HG02943 (cell line): ENCODE results near the gene SFRP4.
"Not testable (repeated sequence)": the region's sequence is repeated elsewhere in the genome, so short reads cannot be mapped to it uniquely, and the experiment has no call there.

Source experiments
- ATAC-seq: cut with Tn5 transposase; IDR thresholded peaks from one replicate; pipeline ENCODE4 v1.9.1; 2021; ENCODE audit warnings: mild to moderate bottlenecking, low read depth, moderate library complexity; ENCODE audit not compliant: unreplicated experiment

Gene SFRP4

DNA sequence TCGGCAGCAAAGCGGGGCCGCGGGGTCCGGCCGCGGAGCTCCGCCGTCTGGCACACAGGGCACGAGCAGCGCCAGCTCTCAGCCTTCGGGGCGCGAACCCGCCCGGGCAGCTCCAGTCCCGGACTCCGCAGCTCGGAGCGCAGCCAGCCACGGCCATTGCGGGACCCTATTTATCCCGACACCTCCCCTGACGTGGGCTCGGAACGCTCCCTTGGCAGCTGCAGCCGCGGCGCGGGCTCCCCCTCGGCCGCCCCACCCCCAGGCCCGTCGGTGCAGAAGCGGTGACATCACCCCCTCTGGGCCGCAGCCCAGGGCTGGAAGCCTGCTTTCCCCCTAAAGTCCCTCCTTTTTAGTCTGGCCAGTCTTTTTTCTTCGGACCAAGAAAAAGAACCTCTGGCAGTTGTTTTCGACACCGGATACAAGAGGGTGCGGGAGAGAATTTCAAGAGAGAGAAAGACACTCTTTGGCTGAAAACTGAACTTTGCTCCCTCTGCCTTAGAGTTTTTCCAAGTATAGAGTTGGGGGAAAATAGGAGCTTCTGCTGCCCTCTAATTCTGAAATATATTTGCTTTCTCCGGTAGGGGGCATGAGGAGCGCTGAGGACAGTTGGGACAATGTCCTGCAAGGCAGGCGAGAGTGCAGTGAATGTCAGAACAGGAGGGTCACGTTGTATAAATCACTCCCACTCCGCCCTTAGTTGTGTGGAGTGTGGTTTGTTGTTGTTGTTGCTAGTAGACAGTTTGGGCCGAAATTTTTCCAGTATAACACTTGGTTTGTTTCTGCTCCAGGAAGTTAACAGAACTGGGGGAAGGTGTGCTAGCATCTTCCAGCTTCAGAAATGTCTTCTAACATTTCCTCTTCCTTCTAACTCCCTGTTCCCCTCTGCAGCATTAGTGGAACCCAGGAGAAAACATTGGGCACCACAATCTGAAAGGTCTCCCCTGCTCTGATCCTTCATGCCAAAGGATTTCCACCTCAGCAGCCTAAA lies at the start of gene SFRP4:
Gene SFRP4 (minus strand): TSS at position 145 of the 988 bp plus-strand sequence. CDS start 280 bp downstream, outside the sequence.
- ATAC-seq, result no peak

DNA sequence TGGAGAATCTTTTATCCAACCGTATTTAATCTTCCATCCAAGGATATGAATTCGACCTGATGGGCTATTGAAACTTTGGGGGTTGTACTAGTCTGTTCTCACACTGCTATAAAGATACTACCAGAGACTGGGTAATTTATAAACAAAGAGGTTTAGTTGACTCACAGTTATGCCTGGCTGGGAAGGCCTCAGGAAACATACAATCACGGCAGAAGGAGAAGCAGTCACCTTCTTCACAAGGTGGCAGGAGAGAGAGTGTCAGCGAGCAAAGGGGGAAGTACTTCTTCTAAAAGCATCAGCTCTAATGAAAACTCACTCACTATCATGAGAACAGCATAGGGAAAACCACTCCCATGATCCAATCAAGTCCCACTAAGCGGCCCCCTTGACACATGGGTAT lies 47.6 kb upstream of the SFRP4 start:
- ATAC-seq, result no peak

DNA sequence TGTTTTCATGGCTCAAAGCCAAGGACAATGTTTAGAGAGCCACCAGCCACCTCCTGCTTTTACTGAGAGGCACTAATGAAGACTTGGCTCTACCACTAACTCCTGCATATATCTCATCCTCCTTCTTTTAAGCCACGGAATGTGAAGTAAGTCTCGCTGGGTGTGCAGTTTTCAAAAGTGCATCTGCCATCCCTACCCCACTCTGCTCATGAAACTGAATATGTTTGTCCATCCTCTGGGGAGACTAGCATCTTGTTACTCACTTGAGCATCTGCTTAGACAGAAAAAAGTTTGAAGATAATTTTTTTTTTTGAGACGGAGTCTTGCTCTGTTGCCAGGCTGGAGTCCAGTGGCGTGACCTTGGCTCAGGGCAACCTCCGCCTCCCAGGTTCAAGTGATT lies 44.6 kb upstream of the SFRP4 start:
- ATAC-seq, result no peak

DNA sequence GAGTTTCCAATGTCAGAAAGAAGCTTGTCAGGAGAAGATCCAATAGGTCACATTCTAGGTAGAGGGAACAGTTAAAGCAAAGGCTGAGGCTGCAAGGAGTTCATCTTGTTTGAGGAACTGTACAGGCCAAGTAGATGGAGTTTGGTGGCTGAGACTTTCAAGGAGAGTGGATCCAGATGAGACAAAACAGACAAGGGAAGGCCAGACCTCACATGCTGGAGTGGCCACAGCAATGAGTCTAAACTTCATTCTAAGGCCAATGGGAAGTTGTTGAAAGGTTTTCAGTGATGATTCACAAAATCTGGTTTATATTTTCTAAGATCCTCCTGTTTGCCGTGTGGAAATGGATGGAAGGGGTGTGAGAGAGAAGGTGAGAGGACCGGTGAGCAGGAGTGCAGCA lies 43.9 kb upstream of the SFRP4 start:
- no peak for ATAC-seq

DNA sequence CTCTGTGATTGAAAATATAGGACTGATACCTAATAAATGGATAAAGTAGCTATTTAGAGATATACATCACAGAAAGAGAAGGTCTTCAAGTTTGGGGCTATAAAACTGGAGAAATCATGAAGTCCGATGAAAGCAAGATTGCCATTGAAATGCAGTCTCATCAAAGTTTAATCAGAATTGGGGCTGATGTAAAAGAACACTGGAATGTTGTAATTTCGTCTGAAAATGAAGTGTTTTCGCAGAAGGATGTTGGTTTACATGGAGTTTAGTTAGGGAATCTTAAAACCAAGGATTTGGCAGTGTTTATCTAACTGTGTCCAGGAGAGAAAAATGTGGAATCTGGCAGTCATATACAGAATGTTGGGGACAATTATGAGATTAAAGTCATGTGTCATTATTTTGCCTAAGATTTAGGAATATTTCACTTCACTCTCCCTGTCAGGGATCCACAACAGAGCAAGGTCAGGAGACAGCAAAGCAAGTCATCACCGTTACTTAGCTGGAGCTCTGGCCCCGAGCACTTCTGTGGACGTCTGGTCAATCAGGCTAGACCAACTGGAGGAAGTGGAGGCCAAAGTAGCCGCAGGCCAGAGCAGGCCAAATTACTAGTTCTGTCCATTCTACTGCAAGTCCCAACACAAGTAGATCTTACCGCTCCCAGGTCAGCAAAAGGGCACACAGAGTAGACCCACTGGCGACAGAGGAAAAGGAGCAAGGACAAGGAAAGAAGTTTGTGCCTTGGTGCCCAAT lies 40.8 kb upstream of the SFRP4 start:
- no peak for ATAC-seq

DNA sequence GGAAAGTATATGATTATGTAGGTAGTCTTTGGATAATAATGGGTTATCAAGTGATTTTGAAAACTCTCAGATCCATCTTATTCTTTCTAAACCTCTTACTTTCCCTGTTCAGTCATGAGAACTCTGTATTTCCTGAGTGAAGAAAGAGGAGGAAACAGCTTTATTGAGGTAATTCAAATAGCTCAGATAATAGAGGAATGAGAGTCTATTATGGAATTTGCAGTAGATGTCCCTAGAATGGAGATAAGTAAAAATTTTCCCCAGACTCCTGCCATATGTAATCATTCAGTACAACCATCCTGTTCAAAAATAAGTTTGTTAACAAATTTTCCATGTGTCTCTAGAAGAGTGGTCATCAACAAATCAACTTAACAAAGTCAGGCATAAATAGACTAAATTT lies 40.2 kb upstream of the SFRP4 start:
- ATAC-seq, result no peak

DNA sequence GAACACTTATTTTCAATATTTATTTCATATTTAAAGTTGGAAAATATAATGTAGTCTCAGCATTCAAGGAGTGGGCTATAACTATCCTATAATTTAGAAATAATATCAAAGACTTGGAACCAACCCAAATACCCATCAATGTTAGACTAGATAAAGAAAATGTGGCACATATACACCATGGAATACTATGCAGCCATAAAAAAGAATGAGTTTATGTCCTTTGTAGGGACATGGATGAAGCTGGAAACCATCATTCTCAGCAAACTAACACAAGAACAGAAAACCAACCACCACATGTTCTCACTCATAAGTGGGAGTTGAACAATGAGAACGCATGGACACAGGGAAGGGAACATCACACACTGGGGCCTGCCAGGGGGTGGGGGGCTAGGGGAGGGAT lies 37.6 kb upstream of the SFRP4 start:
- not testable (repeated sequence) for ATAC-seq

DNA sequence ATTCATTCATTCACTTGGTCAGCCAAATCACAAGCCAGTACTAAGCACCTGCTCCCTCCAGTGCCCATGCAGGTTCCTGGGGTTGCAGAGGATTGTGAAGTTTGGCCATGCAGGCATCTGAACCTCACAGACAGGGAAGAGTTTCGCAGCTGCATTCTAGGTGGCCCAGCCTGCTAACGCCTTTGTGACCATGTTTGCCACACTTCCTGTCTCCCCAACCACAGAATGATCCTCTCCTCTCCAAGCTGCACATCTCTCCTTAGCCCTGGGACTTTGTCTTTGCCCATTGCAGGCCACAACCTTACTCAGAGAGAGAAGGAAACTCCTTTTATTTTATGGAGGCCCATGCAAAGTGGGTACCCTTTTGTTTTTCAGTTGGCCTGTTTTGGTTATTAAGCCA lies 35.6 kb upstream of the SFRP4 start:
- ATAC-seq, result no peak

DNA sequence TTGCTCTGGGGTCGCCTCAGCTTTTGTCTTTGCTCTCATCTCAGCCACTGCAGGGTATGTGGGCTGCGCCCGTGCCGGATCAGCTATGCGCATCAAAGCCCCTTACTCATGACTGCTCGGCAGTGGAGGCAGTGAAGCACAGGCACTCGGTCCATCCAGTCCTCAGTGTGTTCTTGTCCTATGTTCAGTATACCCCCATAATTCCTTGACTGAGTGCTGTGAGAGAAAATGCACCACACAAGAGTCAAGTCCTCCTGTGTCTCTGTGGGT lies 31.3 kb upstream of the SFRP4 start:
- no peak for ATAC-seq

DNA sequence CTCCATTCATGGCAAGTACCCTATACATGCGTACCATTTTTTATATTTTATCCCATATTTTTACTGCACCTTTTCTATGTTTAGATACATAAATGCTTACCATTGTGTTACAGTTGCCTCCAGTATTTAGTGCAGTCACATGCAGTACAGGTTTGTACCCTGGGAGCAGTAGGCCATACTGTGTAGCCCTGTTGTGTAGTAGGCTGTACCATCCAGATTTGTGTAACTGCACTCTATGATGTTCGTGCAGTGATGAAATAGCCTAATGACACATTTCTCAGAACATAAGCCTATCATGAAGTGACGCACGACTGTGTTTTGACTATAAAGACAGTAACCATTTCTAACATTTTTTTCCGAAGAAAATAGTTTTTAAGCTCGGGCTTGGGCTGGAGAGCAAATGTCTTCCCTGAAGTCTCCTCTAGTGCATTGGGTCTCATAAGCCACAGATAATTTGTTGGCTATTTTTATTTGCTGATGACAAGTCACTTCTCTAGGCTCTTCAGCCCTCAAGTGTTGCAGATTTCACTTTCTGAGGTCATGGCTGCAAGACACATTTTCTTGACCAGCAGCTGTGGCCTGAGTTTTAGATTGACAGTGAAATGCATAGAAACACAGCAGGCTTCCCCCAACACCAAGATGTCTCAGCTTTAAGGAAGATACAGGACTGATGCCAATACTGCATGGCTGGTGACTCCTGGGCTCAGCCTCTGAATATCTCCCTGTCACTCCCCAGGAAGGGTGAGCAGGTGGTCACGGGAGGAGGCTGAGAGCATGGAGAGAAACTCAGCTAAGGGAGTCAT lies 30.7 kb upstream of the SFRP4 start:
- ATAC-seq, result no peak

DNA sequence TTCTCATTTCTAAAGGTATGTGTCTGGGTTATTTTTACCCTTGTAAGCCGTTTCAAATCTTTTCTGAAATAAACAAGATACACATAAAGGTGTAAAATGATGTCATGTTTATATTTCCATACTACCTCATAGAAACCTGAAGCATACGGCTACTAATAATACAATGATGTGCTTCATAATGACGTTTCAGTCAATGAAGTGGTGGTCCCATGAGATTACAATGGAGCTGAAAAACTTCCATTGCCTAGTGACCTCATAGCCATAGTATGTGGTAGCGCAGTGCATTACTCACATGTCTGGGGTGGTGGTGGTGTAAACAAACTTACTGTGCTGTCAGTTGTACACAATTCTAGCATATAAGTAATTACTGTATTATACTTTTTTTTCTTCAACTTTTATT lies 28.7 kb upstream of the SFRP4 start:
- no peak for ATAC-seq

DNA sequence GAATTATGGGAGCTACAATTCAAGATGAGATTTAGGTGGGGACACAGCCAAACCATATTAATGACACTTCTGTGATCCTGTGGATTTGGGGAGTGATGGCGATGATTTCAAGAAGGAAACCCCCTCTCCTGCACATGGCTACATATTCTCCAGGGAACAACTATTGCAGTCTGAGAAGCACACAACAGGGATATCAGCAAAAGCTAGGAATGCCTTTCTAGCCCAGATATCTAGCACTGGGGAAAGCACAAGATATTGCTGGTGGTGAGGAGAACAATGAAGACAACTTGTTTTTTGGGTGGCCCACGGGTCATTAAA lies 28.1 kb upstream of the SFRP4 start:
- no peak for ATAC-seq

DNA sequence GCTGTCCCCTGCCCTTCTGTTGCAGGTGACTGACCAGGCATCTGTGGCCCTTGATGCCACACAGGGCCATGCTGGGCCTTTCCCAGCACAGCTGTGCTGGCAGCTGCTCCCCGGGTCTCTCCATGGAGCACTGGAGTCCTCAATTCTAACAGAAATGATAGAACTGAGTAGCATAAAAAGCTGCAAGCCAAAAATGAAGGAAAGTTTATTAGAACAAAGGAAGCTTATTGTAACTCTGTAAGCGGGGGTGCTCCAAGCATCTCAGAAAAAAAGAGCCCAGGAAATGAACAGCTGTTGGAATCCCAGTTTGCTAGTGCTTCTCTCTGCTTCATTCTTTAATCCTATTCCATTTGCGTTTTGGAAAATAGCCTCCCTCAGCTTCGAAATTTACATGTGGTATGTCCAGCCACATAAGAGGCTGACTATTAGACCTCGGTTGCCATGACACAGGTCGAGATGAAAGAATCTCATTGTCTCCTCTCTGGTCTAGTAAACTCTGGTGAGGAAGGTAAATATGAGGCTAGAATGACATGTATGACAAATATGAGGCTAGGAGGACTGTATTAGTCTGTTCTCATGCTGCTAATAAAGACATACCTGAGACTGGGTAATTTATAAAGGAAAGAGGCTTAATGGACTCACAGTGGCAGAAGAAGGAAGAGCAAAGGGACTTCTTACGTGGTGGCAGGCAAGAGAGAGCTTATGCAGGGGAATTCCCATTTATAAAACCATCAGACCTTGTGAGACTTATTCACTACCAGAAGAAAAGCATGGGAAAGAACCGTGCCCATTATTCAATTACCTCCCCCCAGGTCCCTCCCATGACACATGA lies 27.5 kb upstream of the SFRP4 start:
- ATAC-seq, result no peak

DNA sequence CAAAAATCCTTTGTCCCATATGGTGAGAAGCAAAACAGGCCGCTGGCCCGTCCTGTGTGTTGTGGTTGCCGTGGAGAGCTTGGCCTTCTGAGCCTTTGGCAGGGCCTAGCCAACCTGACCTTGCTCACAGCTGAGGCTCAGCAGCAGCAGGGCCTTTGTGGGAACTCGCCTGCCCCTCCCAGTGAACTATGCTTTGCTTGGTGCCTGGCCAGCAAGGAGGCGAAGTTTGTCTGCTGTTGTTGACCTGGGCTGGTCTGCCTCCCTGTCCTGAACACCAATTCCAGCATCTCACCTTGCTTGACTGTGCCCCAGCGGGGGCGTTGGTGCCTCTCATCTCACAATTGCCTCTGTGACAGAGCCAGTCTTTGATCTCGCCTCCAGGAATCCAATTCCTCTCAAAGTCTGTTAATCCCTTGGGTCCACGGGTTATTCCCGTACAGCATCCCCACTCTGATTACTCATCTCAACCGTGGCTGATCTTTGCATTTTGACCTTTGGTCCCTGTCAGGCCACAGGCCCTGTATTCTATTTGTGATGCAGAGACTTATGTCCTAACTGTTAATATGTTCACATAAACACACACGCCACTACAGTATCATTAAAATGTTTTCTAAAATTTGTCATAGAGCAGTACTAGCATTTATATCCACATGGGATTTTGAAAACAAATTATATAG lies 26.5 kb upstream of the SFRP4 start:
- ATAC-seq, result peak; percentile 50

DNA sequence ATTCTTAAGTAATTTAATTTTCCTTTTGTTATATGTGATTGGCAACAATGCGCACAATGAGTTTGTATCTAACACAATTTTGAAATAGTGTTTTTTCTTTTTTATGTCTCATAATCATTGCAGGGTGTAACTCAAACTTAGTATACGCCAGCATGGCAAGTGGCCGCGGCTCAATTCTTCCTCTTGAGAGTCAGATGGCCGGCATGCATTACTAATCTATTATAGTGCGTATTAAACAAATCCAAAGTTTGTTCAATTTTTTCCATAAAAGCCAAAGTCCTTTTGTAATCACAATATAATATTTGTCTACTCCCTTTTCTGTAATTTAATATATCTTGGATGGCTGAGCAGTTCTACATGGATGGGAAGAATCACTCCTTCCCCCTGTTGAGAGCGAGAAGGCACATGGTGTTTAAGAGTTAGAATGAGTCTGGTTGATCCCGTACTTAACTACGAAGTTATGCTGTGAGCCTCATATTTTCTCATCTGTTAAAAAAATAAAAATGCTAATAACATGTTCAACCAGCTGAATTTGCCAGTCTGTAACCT lies 16.5 kb upstream of the SFRP4 start:
- ATAC-seq, result no peak

DNA sequence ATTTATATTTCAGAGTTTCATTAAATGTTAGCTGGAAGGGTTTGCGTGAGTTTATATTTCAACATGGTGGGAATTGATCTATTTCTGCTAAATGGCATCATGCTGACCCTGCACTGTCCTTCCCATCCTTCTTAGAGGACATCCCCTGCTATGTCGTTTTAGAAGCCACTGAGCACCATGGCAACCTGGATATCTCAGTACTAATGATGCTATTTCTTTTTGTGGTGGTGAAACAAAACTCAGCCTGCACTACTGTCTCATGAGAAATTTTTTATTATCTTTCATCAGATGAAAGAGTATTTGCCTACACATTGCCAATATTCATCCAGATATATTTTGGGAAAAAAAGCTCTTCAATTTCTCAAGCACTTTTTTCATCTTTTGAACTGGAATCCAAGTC lies 15.9 kb upstream of the SFRP4 start:
- ATAC-seq, result no peak

DNA sequence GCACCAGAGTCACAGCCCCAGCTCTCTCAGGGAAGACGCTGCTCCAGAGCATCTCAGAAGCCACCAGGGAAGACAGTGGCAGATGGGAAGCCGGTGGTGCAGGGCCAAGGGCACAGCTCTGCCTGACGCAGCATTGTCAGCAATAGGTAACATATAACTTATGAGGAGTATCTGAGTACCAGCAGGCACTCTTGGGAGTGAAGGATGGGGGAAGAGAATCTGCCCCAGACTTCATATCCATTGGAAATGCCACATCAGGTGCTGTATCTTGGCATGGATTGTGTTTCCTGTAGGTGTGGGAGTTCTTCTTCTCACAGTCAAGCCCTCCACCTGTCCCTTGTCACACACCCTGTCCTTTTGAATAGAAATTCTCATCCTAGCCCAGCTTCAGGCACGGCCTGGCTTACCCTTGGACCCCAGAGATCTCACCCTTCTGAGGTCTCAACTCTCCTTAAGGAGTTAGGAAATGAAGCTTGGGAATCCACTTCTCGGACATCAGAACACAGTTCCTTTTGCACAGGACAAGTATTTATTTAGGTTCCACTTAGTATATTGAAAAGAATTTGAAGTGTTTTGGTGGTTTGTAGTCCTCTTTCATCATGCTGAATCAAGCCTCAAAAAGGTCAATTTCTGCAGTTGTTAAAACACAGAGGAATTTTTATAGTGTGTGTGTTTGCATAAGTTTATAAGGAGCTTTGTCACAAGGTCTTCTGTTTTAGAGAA lies 13.8 kb upstream of the SFRP4 start:
- no peak for ATAC-seq

DNA sequence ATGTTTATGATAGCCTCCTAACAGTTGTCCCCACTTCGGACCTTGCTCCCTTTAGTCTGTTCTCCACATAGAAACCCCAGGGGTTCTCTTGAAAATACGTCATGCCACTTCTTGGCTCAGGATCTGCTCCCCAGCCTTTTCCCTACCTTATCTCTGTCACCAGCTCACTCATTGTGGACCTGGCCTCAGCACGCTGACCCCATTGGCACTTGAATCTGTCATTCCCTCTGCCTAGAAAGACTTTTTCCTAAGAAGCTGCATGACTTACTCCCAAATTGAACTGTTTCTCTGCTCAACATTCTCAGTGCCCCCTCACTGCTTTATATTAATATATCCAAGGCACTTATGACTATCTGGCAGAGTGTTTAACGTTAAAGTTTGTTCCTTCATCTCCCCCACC lies 12.3 kb upstream of the SFRP4 start:
- ATAC-seq, result no peak
